ENCODE measurements around the gene SLC6A12.

The SLC6A12 gene

DNA sequence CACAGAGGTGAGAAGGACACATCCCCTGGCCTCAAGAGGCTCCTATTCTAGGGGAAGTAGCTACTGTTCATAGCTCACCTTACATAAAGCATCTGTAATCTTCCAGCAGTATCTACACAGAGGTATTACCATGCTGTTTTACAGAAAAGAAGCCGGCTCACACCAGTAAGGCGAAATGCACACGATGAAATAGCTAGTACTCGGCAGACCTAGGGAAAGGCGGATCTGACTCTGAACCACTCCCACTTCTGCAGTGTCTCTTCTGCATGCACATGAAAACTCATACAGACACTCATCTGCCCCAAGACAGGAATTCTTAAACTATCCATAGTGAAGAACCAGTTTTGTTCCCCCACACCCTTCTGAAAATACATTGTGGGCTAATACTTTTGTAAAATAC, 73.8 kb downstream of the SLC6A12 start:
- no peak for DNase-seq (ENCODE audit: low read depth in 2 of 3, low spot score in 1 of 3)
